D721Med (cell line): ENCODE results near the gene COL6A3.

Experiments used
- DNase-seq: peaks from one replicate; pipeline ENCODE4 v3.0.0; 2011; ENCODE audit warnings: low spot score; ENCODE audit not compliant: insufficient read length
- FAIRE-seq: peaks from 2 replicates; lab custom pipeline; 2011; peaks lifted over from hg19 to GRCh38; lab: Jason Lieb, UNC
- TF ChIP-seq, protein P1 (sequence below): IDR thresholded peaks from 2 replicates; pipeline ENCODE4 v1.5.1; 2012; ENCODE audit warnings: mild to moderate bottlenecking, control low read depth; ENCODE audit not compliant: insufficient read depth; ENCODE audit errors: missing control alignments

Gene COL6A3

DNA sequence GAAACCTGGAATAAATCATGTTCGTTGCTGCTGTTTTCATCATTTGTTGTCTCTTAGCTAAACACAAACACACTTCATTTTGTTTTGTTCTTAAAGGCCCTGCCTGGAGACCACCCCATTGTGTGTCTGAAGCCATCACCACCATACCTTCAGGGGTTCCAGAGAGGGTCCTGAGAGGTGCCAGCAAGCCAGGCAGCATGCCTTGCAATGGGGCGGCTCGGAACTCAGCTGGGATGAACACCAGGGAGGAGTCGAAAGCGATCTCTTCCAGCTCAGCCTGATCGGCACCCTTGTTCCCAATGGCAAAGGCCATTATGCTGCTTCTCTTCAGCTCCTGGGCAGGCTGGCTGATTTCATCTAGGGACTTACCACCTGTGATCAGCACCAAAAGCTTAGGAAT lies 33.2 kb downstream of the COL6A3 start:
- no peak for FAIRE-seq
- TF ChIP-seq, protein P1, sequence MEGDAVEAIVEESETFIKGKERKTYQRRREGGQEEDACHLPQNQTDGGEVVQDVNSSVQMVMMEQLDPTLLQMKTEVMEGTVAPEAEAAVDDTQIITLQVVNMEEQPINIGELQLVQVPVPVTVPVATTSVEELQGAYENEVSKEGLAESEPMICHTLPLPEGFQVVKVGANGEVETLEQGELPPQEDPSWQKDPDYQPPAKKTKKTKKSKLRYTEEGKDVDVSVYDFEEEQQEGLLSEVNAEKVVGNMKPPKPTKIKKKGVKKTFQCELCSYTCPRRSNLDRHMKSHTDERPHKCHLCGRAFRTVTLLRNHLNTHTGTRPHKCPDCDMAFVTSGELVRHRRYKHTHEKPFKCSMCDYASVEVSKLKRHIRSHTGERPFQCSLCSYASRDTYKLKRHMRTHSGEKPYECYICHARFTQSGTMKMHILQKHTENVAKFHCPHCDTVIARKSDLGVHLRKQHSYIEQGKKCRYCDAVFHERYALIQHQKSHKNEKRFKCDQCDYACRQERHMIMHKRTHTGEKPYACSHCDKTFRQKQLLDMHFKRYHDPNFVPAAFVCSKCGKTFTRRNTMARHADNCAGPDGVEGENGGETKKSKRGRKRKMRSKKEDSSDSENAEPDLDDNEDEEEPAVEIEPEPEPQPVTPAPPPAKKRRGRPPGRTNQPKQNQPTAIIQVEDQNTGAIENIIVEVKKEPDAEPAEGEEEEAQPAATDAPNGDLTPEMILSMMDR: no peak
- no peak for DNase-seq

DNA sequence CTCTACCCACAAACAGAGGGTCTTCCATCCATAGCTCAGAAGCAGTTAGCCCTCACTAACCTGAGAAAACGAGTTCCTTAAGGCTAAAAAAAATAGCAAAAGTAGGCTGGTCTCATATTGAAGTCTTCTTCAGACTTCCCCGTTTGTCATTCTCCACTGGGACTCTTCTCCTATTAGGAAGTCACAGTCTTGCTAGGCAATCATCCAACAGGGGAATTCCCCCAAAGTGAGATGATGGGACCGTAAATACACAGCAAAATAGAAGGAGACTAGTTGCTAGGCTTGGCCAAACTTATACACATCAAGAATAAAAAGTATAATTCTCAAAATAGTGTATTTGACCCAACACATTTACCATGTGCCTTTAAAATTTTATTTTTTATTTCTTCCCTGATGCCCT lies 34.3 kb downstream of the COL6A3 start:
- TF ChIP-seq, protein P1: no peak
- FAIRE-seq: no peak

GRCh38 chr2:237378650-237379049 lies 35.3 kb downstream of the COL6A3 start:
- no peak for FAIRE-seq
- DNase-seq: no peak
- TF ChIP-seq, protein P1: no peak

More for the DNA sequence above, 34.3 kb downstream of the COL6A3 start:
- DNase-seq: no peak

GRCh38 chr2:237374284-237375060 lies 39.5 kb downstream of the COL6A3 start:
- no peak for FAIRE-seq
- TF ChIP-seq, protein P1: no peak
- no peak for DNase-seq

DNA sequence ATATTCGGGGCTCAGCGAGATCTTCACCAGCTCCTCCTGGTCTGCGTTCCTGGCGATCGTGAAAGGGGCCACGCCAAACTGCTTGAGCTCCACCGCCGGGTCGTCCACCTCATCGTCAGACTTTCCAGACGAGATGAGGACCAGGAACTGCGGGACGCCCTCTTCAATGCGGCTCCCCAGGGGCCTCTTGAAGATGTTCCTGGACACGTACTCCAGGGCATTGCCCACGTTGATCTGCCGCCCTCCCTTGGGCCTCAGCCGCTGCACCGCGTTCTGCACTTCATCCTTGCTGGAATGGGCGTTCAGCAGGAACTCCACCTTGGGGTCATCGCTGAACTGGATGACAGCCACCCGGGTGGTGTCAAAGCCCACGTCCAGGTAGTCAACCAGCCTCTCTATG lies 42.1 kb downstream of the COL6A3 start:
- DNase-seq (no peak), FAIRE-seq (no peak)
- TF ChIP-seq, protein P1: no peak

- TF ChIP-seq, protein P1: no peak
- FAIRE-seq (no peak), DNase-seq (no peak)
Measured at GRCh38 chr2:237365671-237366070, 48.3 kb downstream of the COL6A3 start.

GRCh38 chr2:237364655-237365054 lies 49.3 kb downstream of the COL6A3 start:
- TF ChIP-seq, protein P1: no peak
- DNase-seq (no peak), FAIRE-seq (no peak)
